H4 (cell line): Measurements from ENCODE around the gene HSD17B11. TPM values are rescaled to one million over a fixed set of nuclear protein-coding genes. Genes with fewer than 3 reads are reported as not detected.
"Not testable (repeated sequence)": the region's sequence is repeated elsewhere in the genome, so short reads cannot be mapped to it uniquely, and the experiment has no call there.

Experiments
- DNase-seq: peaks from one replicate; pipeline ENCODE4 v3.0.0-alpha.2; 2015; ENCODE audit warnings: low spot score
- total RNA-seq: library from RNA; depleted of rRNA; stranded (reverse); fragments of >200 nt; shearing (Covaris generic); gene quantifications from 2 replicates; pipeline ENCODE4 v1.2.3, GENCODE V29; 2014

HSD17B11 gene
- total RNA-seq, 1 experiment from 2014 or later: 37.3 TPM

- DNase-seq: no peak
These were observed 14.3 kb upstream of the HSD17B11 start for GRCh38 chr4:87405211-87405820.

GRCh38 chr4:87403732-87404131 is 12.7 kb upstream of the HSD17B11 start:
- DNase-seq: not testable (repeated sequence)

GRCh38 chr4:87399954-87400353 is 9.0 kb upstream of the HSD17B11 start:
- DNase-seq: no peak

- no peak for DNase-seq
These were observed 8.2 kb upstream of the HSD17B11 start for GRCh38 chr4:87399148-87399547.

GRCh38 chr4:87395851-87396250 is 4.9 kb upstream of the HSD17B11 start:
- DNase-seq: not testable (repeated sequence)

- DNase-seq: not testable (repeated sequence)
These were observed 4.1 kb upstream of the HSD17B11 start for GRCh38 chr4:87395073-87395472.

GRCh38 chr4:87392183-87392582 is 1.2 kb upstream of the HSD17B11 start:
- no peak for DNase-seq

GRCh38 chr4:87391576-87392054 is 627 bp upstream of the HSD17B11 start:
- no peak for DNase-seq

- DNase-seq: no peak
These were observed 467 bp downstream of the HSD17B11 start for GRCh38 chr4:87390551-87390890.

GRCh38 chr4:87390055-87390454 is 933 bp downstream of the HSD17B11 start:
- DNase-seq: not testable (repeated sequence)

GRCh38 chr4:87388901-87389300 is 2.1 kb downstream of the HSD17B11 start:
- no peak for DNase-seq

- no peak for DNase-seq
These were observed 3.8 kb downstream of the HSD17B11 start for GRCh38 chr4:87387237-87387636.

GRCh38 chr4:87384466-87385132 is 6.4 kb downstream of the HSD17B11 start:
- DNase-seq: not testable (repeated sequence)

- no peak for DNase-seq
These were observed 8.1 kb downstream of the HSD17B11 start for GRCh38 chr4:87382931-87383330.

- DNase-seq: no peak
These were observed 8.9 kb downstream of the HSD17B11 start for GRCh38 chr4:87382116-87382515.

- no peak for DNase-seq
These were observed 13.2 kb downstream of the HSD17B11 start for GRCh38 chr4:87377816-87378215.

- peak; percentile 58 for DNase-seq
These were observed 15.2 kb downstream of the HSD17B11 start for GRCh38 chr4:87375719-87376291.

GRCh38 chr4:87370068-87370467 is 20.9 kb downstream of the HSD17B11 start:
- no peak for DNase-seq

- no peak for DNase-seq
These were observed 24.3 kb downstream of the HSD17B11 start for GRCh38 chr4:87366521-87367162.

GRCh38 chr4:87365348-87365747 is 25.6 kb downstream of the HSD17B11 start:
- no peak for DNase-seq

GRCh38 chr4:87363552-87363951 is 27.4 kb downstream of the HSD17B11 start:
- no peak for DNase-seq

- DNase-seq: no peak
These were observed 30.6 kb downstream of the HSD17B11 start for GRCh38 chr4:87360338-87360935.
